CD4-positive, alpha-beta T cell treated with Interleukin-15 for 4 hours (primary cell): ENCODE data around the gene KCNE5.
"Not testable (repeated sequence)": the region's sequence is repeated elsewhere in the genome, so short reads cannot be mapped to it uniquely, and the experiment has no call there.

Experiments
- DNase-seq: peaks from one replicate; pipeline ENCODE4 v3.0.0-alpha.2; 2020; ENCODE audit warnings: low spot score

Gene KCNE5, protein sequence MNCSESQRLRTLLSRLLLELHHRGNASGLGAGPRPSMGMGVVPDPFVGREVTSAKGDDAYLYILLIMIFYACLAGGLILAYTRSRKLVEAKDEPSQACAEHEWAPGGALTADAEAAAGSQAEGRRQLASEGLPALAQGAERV

DNA sequence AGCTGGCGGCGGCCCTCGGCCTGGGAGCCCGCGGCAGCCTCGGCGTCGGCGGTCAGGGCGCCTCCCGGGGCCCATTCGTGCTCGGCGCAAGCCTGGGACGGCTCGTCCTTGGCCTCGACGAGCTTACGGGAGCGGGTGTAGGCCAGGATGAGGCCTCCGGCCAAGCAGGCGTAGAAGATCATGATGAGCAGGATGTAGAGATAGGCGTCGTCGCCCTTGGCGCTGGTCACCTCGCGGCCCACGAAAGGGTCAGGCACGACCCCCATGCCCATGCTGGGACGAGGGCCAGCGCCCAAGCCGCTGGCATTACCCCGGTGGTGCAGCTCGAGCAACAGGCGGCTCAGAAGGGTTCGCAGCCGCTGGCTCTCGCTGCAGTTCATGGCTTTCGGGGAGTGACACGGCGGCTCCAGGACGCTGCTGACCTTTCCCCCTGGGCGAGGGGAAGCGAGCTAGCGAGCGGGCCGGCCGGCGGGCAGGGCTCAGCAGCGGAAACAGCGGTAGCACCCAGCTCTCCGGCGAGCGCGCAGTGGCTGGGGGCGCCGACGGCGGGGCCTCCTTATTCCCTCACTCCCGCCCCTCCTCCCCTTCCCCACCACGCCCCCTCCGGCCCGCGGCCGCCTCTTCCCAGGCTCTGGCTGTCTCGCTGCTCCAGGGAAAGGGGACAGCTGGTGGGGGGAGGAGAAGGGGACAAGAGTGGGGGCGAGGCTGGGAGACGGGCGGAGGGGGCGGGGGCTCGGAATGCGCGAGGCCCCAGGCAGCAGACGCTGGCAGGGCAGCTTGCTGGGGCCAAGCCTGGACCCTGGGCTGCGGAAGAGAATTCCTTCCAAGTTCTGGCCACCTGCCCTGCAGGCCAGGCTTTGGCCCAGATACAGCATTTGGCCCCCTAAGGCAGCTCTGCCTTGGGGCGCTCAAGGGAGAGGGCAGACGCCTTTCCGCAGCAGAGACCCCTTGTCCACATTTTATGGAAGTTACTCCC lies at the start of gene KCNE5:
KCNE5 (minus strand) TSS at position 532 of the 976 bp plus-strand sequence; CDS start at position 380, 152 bp downstream.
- DNase-seq = no peak

DNA sequence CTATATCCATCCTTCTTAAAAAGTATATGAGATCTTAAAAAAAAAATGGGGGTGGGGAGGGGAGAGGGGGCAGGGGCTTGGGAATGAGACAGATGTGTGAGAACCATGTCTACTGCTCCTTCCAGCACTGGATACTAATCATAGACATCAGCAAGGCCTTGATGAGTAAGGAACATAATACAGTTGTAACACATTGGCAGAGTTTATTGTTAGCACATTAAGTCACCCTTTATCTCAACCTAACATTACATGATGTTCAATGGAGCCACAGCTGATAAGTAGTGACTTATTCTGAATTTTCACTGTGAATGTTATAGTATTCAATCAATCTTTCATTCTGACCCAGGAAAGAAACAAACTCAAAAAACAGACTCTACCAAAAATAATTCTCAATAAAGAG lies 47.3 kb upstream of the KCNE5 start:
- no peak for DNase-seq

DNA sequence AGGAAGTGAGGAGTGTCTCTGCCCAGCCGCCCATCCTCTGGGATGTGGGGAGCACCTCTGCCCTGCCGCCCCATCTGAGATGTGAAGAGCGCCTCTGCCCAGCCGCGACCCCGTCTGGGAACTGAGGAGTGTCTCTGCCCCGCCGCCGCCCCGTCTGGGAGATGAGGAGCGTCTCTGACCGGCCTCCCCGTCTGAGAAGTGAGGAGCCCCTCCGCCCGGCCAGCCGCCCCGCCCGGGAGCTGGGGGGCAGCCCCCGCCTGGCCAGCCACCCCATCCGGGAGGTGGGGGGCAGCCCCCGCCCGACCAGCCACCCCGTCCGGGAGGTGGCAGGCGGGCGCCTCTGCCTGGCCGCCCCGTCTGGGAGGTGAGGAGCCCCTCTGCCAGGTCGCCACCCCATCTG lies 46.2 kb upstream of the KCNE5 start:
- not testable (repeated sequence) for DNase-seq

- no peak for DNase-seq
These were observed 43.0 kb upstream of the KCNE5 start for GRCh38 chrX:109667986-109668385.

GRCh38 chrX:109660435-109661143 lies 35.6 kb upstream of the KCNE5 start:
- no peak for DNase-seq

- DNase-seq = no peak
These were observed 33.4 kb upstream of the KCNE5 start for GRCh38 chrX:109658391-109658790.

GRCh38 chrX:109657364-109657763 lies 32.4 kb upstream of the KCNE5 start:
- DNase-seq = not testable (repeated sequence)

DNA sequence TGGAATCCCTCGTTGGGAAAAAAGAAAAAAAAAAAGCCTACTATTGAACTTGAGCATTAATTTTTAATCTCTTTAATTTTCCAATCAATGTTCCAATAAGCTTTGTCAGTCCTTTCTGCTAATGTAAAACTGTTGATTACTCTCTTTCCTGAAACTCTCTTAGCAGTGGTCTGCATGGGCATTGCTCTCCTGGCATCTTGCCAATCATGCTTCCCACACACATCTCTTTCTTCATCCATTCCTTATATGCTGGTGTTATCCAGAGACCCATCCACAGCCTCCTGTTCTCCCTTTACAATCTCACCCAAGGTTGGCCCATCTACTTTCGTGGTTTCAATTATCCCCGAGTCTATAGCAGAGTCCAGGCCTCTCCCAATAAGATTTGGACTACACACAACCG lies 31.8 kb upstream of the KCNE5 start:
- DNase-seq = no peak

- no peak for DNase-seq
These were observed 30.7 kb upstream of the KCNE5 start for GRCh38 chrX:109655502-109656201.

DNA sequence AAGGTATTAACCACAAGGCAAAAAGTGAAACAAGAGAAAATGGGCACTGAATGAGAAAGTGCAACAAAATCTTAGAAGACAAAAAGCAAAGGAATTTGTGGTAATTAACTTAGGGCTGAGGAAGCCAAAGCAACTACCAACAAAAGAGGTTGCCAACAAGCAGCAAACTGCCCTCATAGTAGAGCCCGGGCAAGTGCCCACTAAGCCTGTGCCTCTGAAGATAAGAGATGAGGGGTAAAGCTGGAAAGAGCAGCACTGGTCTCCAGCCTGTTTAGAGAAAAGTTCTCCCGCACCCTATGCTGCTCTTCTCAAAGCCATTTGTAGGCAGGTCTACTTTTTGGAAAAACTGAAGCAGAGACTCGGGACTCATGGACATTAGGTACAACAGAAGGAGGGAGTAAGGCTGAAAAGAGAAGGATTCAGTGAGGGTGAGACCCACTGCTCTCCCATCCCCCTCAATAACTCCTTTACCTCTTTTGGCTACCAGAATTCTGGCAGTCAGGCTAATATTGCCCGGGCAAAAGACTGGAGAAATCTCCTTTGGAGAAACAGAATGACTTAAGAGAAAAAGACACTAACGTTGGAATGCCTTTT lies 29.6 kb upstream of the KCNE5 start:
- no peak for DNase-seq

GRCh38 chrX:109644671-109645070 lies 19.7 kb upstream of the KCNE5 start:
- not testable (repeated sequence) for DNase-seq

- DNase-seq = no peak
These were observed 18.7 kb upstream of the KCNE5 start for GRCh38 chrX:109643687-109644086.

GRCh38 chrX:109638158-109638557 lies 13.2 kb upstream of the KCNE5 start:
- no peak for DNase-seq

DNA sequence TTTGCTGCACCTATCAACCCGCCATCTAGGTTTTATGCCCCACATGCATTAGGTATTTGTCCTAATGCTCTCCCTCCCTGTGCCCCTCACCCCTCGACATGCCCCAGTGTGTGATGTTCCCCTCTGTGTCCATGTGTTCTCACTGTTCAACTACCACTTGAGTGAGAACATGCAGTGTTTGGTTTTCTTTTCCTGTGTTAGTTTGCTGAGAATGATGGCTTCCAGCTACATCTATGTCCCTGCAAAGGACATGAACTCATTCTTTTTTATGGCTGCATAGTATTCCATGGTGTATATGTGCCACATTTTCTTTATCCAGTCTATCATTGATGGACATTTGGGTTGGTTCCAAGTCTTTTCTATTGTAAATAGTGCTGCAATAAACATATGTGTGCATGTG lies 12.5 kb upstream of the KCNE5 start:
- not testable (repeated sequence) for DNase-seq

DNA sequence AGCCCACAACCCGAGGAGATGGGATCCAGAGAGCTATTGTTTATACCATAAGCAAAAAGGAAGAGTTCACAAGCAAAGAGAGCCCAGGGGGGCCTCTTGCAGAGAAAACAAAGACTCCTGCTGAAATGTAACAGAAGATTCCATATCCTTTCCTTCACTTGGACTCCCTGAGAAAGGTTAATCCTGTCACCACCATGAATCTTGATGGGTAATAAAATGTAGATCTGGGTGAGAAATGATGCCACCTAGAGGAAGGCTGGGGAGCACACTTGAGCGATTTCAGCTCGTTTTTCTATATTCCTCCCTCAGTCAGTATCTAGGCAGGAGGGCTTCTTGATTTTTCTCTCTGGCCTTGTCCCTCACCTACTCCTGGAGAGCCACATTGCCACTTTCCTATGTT lies 10.2 kb upstream of the KCNE5 start:
- no peak for DNase-seq

GRCh38 chrX:109632906-109633504 lies 8.0 kb upstream of the KCNE5 start:
- no peak for DNase-seq

DNA sequence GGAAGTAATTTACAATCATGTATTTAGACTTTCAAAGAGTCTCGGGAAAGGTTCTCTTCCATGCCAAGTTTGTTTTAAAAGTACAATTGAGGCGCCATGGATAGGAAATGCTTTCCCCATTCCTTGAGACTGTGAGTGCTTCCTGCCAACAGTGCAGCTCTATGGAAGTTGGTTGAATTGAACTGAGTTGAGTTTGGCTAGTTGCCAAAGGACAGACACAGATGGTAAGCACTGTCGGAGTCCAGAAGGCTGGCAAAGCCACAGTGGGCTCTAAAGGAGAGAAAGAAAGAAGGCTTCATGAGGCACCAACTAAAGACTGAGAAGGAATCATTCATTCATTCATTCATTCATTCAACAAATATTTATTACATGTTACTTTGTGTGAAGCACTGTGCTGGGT lies 4.3 kb upstream of the KCNE5 start:
- no peak for DNase-seq

DNA sequence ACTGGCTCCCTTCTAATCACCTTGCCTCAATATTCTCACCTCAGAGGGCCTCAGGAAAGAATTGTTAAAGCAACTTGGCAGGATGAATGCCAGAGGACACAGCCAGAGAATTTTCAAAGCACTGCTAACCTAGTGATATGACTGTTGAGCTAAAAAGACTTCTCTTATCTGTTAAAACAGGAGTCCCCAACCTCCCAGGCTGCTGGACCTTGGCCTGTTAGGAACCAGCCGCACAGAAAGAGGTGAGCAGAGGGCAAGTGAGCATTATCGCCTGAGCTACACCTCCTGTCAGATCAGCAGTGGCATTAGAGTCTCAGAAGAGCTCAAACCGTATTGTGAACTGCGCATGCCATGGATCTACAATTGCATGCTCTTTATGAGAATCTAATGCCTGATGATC lies 1.7 kb upstream of the KCNE5 start:
- no peak for DNase-seq

GRCh38 chrX:109623997-109624396 lies 975 bp downstream of the KCNE5 start:
- no peak for DNase-seq

- DNase-seq = no peak
These were observed 2.7 kb downstream of the KCNE5 start for GRCh38 chrX:109622270-109622669.

GRCh38 chrX:109619771-109620170 lies 5.2 kb downstream of the KCNE5 start:
- no peak for DNase-seq
